Epithelial cell of esophagus (primary cell): Measurements from ENCODE around the gene FGF2.
A peak's percentile ranks its signal among the peaks of the same experiment; 100 is the strongest.
"Not testable (repeated sequence)": the region's sequence is repeated elsewhere in the genome, so short reads cannot be mapped to it uniquely, and the experiment has no call there.

Experiments
- DNase-seq: peaks from one replicate; pipeline ENCODE4 v3.0.0; 2010; ENCODE audit warnings: low read depth
- H3K4me3 ChIP-seq: 2 replicates; pipeline ENCODE4 v1.5.1; 2011; ENCODE audit warnings: mild to moderate bottlenecking, low read length, control low read depth
- TF ChIP-seq, protein P1 (sequence below): IDR thresholded peaks from 2 replicates; pipeline ENCODE4 v1.5.1; 2011; ENCODE audit warnings: low read depth, mild to moderate bottlenecking, low read length, control low read depth, inconsistent platforms; ENCODE audit not compliant: insufficient read depth; ENCODE audit errors: missing control alignments

Gene FGF2

DNA sequence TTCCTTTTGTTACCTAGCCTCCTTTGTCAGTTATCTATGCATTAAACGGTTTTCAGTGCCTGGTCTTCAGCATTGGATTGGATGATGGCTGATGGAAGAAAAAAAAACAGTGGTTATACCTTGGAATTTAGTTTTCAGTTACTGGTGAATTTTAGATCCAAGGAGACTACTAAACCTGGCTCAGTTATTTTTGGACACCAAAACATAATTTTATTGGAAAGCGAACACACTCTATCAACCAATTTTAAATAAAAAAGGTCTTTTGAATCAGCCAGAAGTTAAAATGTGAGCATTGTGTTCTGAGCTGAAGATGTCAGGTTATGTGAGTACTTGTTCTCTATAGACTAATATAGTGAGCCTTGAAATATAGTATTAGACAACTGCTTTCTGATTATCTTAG lies 32.1 kb downstream of the FGF2 start:
- TF ChIP-seq, protein P1, sequence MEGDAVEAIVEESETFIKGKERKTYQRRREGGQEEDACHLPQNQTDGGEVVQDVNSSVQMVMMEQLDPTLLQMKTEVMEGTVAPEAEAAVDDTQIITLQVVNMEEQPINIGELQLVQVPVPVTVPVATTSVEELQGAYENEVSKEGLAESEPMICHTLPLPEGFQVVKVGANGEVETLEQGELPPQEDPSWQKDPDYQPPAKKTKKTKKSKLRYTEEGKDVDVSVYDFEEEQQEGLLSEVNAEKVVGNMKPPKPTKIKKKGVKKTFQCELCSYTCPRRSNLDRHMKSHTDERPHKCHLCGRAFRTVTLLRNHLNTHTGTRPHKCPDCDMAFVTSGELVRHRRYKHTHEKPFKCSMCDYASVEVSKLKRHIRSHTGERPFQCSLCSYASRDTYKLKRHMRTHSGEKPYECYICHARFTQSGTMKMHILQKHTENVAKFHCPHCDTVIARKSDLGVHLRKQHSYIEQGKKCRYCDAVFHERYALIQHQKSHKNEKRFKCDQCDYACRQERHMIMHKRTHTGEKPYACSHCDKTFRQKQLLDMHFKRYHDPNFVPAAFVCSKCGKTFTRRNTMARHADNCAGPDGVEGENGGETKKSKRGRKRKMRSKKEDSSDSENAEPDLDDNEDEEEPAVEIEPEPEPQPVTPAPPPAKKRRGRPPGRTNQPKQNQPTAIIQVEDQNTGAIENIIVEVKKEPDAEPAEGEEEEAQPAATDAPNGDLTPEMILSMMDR, result no peak
- no peak overlapping the region for H3K4me3 ChIP-seq
- no peak for DNase-seq

DNA sequence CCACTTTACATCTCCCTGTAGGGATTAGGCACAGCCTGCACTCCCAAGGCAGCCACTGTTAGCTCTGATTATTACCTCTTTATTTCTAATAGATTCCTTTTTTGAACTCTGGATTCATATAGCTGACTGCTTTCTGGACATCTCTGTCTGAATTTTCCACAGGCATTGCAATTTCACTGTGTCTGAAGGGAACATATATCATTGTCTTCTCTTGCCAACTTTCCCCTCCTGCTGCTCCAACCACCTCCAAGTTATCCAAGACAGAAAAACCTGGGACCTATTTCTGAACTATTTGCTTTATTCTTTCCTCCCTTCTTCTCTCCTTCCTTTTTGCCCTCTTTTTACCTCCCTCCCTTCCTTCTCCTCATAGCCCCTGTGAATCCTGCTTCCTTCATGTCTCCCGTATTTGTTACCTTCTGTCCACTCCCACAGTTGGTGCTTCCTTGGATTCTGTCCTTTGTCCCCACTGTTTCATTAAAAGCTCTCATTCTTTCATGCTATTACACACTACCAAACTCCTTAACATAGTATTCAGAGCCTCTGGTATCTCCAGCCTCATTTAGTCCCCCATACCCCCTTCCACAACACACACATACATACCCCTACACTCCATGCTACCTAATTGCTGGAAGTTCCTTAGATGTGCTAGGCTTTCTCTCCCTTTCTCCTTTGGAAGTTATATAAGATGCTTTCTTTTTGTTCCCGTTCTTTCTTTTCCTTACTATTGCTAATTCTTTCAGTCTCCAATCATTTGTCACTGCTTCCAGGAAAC lies 34.7 kb downstream of the FGF2 start:
- TF ChIP-seq, protein P1, result no peak
- H3K4me3 ChIP-seq, result no peak overlapping the region
- no peak for DNase-seq

DNA sequence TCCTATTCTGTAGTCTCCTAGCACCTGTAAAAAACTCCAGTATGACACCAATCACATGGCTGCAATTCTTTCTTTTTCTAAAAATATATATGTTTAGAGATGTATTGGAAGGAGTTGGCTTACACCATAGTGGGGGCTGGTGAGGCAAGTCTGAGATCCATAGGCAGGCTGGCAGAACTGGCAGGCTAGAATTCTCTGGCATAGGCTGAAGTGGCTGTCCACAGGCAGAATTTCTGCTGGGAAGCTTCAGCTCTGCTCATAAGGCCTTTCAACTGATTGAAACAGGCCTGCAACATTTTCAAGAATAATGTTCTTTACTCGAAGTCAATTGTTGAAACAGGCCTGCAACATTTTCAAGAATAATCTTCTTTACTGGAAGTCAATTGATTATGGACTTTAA lies 37.0 kb downstream of the FGF2 start:
- TF ChIP-seq, protein P1, result no peak
- no peak overlapping the region for H3K4me3 ChIP-seq
- DNase-seq, result no peak

DNA sequence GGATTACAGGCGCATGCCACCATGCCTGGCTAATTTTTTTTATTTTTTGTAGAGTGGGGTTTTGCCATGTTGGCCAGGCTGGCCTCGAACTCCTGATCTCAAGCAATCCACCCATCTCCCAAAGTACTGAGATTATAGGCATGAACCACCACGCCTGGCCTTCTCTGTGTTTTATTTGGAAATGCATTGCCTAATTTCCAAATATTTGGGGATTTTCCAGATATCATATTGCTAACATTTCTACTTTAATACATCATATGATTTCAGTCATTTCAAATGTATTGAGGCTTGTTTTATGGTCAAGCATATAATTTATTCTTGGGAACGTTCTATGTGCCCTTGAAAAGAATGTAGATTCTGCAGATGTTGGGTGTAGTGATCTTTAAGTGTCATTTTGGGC lies 38.8 kb downstream of the FGF2 start:
- no peak overlapping the region for H3K4me3 ChIP-seq
- no peak for DNase-seq
- TF ChIP-seq, protein P1, result no peak

DNA sequence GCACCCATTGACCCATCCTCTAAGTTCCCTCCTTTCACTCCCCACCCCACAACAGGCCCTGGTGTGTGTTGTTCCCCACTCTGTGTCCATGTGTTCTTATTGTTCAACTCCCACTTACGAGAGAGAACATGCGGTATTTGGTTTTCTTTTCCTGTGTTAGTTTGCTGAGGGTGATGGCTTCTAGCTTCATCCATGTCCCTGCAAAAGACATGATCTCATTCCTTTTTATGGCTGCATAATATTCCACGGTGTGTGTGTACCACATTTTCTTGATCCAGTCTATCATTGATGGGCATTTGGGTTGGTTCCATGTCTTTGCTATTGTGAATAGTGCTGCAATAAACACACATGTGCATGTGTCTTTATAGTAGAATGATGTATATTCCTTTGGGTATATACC lies 41.6 kb downstream of the FGF2 start:
- H3K4me3 ChIP-seq, DNase-seq: not testable (repeated sequence)

DNA sequence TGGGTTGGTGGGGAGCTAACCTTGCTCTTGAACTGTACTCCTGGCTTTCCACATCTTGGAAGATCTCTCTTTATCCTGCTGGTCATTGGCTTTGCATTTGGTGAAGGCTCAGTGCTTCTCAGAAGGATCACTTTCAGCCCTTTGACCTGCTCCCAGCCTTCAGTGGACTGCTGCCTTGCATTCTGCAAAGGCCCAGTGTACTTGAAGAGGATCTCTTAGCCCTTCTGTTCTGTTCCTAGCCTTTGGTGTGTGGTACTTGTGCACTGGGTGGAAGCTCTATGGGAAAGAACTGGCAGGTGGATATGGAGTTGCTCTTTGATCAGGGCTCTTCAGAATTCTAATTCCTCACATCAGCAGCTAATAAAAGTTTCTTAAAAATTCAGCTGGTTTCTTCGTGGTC lies 46.5 kb downstream of the FGF2 start:
- TF ChIP-seq, protein P1, result no peak

DNA sequence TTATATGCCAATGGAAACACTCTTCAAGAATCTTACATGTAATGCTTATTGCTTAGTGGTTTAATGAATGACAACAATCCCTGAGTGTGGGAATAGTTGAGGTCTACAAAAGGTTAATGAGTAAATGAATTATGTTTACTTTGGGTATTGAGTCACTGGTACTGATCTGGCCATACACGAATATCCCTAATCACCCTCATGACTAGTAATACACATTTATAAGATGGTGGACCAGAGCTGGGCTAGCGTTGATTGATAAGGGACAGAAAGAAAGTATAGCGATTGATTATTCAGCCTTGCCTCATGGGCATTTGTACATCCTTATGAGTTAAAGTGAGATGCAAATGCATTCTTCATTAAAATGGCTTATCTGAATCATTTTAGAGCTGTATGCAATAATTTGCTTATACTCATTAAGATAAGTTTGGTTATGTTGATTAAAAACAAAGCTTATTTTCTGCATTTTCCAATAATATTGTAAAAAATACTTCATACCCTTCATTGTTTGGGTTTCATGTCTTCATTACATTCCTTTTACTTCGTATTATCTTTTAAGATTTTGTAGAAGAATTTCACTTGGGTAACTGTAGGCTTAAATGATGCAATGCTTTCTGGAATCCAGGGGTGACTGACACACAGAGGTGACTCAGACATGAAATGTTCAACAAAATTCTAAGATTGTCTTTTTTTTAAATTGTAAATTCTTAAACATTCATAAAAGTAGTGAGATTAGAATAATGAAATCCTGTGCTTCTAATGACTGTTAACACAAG lies 47.4 kb downstream of the FGF2 start:
- TF ChIP-seq, protein P1, result no peak
- peak; percentile 80 for DNase-seq
- no peak overlapping the region for H3K4me3 ChIP-seq

More for the DNA sequence above, 46.5 kb downstream of the FGF2 start:
- no peak for DNase-seq
- no peak overlapping the region for H3K4me3 ChIP-seq
